ENCODE measurements around the gene DLL3.
"Not testable (repeated sequence)": the region's sequence is repeated elsewhere in the genome, so short reads cannot be mapped to it uniquely, and the experiment has no call there.

The DLL3 gene

DNA sequence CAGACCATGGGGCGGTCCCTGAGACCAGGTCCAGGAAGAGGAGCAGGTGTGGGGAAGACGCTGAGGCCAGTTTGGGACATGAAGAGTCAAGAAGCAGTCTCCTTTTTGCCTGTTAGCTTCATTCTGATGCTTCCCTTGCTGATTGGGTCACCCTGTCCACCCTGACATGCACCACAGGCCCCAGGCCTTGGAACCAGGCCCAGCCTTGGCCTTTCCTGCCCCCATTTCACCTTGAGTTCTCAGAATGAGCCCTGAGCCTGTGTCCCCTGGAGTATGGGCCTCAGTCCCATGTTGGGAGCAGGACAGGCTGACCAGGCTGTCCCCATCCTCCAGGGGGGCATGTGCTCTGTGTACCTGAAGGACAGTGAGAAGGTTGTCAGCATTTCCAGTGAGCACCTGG lies 23.0 kb upstream of the DLL3 start:
- peaks cover 11% of the 10 kb centered on the region for H3F3A ChIP-seq (ENCODE audit: insufficient read depth)
- no peak overlapping the region for H3K9ac ChIP-seq (ENCODE audit: low read length)
- no peak for TF ChIP-seq EZH2phosphoT487 (conservative IDR thresholded peaks at IDR 0.05; ENCODE audit: low read length)
- TF ChIP-seq, protein P1, sequence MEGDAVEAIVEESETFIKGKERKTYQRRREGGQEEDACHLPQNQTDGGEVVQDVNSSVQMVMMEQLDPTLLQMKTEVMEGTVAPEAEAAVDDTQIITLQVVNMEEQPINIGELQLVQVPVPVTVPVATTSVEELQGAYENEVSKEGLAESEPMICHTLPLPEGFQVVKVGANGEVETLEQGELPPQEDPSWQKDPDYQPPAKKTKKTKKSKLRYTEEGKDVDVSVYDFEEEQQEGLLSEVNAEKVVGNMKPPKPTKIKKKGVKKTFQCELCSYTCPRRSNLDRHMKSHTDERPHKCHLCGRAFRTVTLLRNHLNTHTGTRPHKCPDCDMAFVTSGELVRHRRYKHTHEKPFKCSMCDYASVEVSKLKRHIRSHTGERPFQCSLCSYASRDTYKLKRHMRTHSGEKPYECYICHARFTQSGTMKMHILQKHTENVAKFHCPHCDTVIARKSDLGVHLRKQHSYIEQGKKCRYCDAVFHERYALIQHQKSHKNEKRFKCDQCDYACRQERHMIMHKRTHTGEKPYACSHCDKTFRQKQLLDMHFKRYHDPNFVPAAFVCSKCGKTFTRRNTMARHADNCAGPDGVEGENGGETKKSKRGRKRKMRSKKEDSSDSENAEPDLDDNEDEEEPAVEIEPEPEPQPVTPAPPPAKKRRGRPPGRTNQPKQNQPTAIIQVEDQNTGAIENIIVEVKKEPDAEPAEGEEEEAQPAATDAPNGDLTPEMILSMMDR (IDR thresholded peaks at IDR 0.05; ENCODE audit: insufficient read depth, low read length, poor library complexity, severe bottlenecking), result no peak
- H2AFZ ChIP-seq (ENCODE audit: low read depth, low read length, severe bottlenecking), result no peak overlapping the region
- no peaks in the 10 kb centered on the region for H3K9me2 ChIP-seq (replicated peaks; ENCODE audit: insufficient read depth, low read length)
- H3K79me2 ChIP-seq (ENCODE audit: insufficient read depth, low read length), result peaks cover under 1% of the 10 kb centered on the region; the same call in 1 of the 2 replicates
- H3K9me3 ChIP-seq (ENCODE audit: insufficient read depth, low read length), result no peaks in the 10 kb centered on the region
- no peak overlapping the region for H3K27ac ChIP-seq (ENCODE audit: low read depth, low read length)
- no peaks in the 10 kb centered on the region for H3K27me3 ChIP-seq (ENCODE audit: low read length)
- H3K4me3 ChIP-seq (ENCODE audit: insufficient read depth, low read length, poor library complexity, severe bottlenecking), result no peak overlapping the region
- no peak overlapping the region for H3K4me2 ChIP-seq (ENCODE audit: low read depth, low read length, poor library complexity, severe bottlenecking)
- H4K20me1 ChIP-seq (ENCODE audit: low read depth, low read length), result no peaks in the 10 kb centered on the region
- no peaks in the 10 kb centered on the region; the same call in 1 of the 2 replicates for H3K36me3 ChIP-seq (ENCODE audit: low read length)

DNA sequence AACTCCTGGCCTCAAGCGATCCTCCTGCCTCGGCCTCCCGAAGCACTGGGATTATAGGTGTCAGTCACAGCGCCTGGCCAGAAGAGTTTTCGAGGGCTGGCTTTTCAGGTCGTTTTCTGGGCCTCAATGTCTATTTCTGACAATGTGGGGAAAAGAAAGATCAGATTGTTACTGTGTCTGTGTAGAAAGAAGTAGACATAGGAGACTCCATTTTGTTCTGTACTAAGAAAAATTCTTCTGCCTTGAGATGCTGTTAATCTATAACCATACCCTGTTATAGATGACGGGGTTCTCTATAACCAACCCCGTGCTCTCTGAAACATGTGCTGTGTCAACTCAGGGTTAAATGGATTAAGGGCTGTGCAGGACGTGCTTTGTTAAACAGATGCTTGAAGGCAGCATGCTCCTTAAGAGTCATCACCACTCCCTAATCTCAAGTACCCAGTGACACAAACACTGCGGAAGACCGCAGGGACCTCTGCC lies 19.4 kb upstream of the DLL3 start:
- H3K4me3 ChIP-seq (ENCODE audit: insufficient read depth, low read length, poor library complexity, severe bottlenecking); H2AFZ ChIP-seq (ENCODE audit: low read depth, low read length, severe bottlenecking); H3K4me2 ChIP-seq (ENCODE audit: low read depth, low read length, poor library complexity, severe bottlenecking); H3K27me3 ChIP-seq (ENCODE audit: low read length); H4K20me1 ChIP-seq (ENCODE audit: low read depth, low read length); H3K9me2 ChIP-seq (replicated peaks; ENCODE audit: insufficient read depth, low read length); H3K9me3 ChIP-seq (ENCODE audit: insufficient read depth, low read length); H3K36me3 ChIP-seq (ENCODE audit: low read length): not testable (repeated sequence)
- Histone ChIP-seq H3K27ac (ENCODE audit: low read depth, low read length) (peak overlapping the region; percentile 39; the same call in 1 of the 2 replicates), H3F3A (ENCODE audit: insufficient read depth) (peaks cover 11% of the 10 kb centered on the region), H3K9ac (ENCODE audit: low read length) (0 out of 2 replicates have a peak overlapping the region, but pooled peaks have one; percentile 91), H3K79me2 (ENCODE audit: insufficient read depth, low read length) (peaks cover 22% of the 10 kb centered on the region)

DNA sequence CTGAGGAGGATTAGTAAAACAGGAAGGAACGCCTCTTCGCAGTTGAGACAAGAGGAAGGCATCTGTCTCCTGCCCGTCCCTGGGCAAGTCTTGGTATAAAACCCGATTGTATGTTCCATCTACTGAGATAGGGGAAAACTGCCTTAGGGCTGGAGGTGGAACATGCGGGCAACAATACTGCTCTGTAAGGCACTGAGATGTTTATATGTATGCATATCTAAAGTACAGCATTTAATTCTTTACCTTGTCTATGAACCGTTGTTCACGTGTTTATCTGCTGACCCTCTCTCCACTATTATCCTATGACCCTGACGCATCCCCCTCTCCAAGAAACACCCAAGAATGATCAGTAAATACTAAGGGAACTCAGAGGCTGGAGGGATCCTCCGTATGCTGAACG lies 18.8 kb upstream of the DLL3 start:
- Histone ChIP-seq H2AFZ (ENCODE audit: low read depth, low read length, severe bottlenecking) (peak overlapping the region; percentile 74), H3K36me3 (ENCODE audit: low read length) (no peaks in the 10 kb centered on the region; the same call in 1 of the 2 replicates), H3K9me3 (ENCODE audit: insufficient read depth, low read length) (no peaks in the 10 kb centered on the region)

More for the DNA sequence above, 18.8 kb upstream of the DLL3 start:
- Histone ChIP-seq H4K20me1 (ENCODE audit: low read depth, low read length) (no peaks in the 10 kb centered on the region), H3K79me2 (ENCODE audit: insufficient read depth, low read length) (peaks cover 22% of the 10 kb centered on the region), H3K27ac (ENCODE audit: low read depth, low read length) (peak overlapping the region; percentile 39), H3K9ac (ENCODE audit: low read length) (peak overlapping the region; percentile 91), H3F3A (ENCODE audit: insufficient read depth) (peaks cover 11% of the 10 kb centered on the region), H3K9me2 (replicated peaks; ENCODE audit: insufficient read depth, low read length) (no peaks in the 10 kb centered on the region), H3K27me3 (ENCODE audit: low read length) (no peaks in the 10 kb centered on the region), H3K4me3 (ENCODE audit: insufficient read depth, low read length, poor library complexity, severe bottlenecking) (peak overlapping the region; percentile 77), H3K4me2 (ENCODE audit: low read depth, low read length, poor library complexity, severe bottlenecking) (peak overlapping the region; percentile 69)
- TF ChIP-seq, protein P1 (IDR thresholded peaks at IDR 0.05; ENCODE audit: insufficient read depth, low read length, poor library complexity, severe bottlenecking), result no peak
- no peak for TF ChIP-seq EZH2phosphoT487 (conservative IDR thresholded peaks at IDR 0.05; ENCODE audit: low read length)

All from SU-DHL-6 (cell line).